HG03280 (cell line): Measurements from ENCODE around the gene CLCNKA.
A peak's percentile ranks its signal among the peaks of the same experiment; 100 is the strongest.
"Not testable (repeated sequence)": the region's sequence is repeated elsewhere in the genome, so short reads cannot be mapped to it uniquely, and the experiment has no call there.

Source experiments
- ATAC-seq: cut with Tn5 transposase; IDR thresholded peaks from one replicate; pipeline ENCODE4 v1.9.1; 2021; ENCODE audit warnings: mild to moderate bottlenecking, moderate library complexity; ENCODE audit not compliant: unreplicated experiment

The CLCNKA gene

DNA sequence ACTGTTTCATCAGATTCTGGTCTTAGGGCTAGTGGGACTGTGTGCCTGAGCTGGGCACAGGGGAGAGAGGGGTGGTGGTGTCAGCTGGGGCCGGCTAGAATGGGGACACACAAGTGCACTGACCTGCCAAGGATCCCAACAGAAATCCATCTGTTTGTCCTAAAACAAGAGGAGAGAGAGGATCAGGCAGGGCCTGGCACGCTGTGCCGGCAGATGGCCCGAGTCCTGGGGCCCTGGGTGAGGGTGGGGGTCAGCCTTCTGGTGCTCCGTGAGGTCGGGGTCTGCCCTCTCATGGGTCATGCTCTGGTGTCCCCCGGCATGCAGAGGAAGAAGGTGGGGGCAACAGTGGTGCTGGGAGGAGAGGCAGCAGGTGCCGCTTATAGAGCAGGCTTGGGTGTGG lies 18.0 kb downstream of the CLCNKA start:
- ATAC-seq, result not testable (repeated sequence)

DNA sequence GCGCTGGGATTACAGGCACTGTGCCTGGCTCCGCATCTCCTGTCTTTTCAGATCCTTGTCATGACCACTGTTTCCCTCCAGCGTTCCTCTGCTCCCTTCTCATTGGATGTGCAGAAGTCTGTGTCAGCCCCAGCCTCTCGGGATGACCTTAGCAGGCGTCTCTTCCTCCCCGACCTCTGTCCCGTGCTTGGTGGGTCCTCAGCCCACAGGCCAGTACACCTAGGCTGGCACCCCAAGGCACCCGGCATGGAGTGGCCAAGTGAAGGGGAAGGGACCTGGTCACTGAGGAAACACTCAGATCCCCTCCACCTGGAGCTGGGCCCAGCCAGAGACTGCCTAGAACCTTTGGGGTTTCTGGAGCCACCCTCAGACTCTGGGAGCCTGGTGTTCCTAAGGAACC lies 19.4 kb downstream of the CLCNKA start:
- ATAC-seq, result no peak

DNA sequence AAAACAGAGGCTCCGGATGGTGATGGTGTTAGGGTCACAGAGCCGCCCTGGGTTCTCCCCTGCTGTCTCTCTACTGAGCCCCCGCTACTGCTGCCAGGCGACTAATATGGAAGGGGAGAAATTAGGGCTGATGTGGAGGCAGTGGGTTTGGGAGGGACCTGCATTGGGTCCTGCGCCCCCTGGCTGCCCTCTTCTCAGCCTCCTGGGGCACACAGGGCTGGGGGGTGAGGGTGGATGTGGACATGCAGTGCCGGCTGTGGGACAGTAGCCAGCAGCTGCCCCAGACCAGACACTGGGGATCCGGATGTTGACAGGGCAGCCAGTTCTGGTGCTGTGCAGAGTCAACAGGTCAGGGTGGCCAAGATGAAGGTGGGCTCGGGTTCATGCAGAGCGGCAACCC lies 20.3 kb downstream of the CLCNKA start:
- no peak for ATAC-seq

DNA sequence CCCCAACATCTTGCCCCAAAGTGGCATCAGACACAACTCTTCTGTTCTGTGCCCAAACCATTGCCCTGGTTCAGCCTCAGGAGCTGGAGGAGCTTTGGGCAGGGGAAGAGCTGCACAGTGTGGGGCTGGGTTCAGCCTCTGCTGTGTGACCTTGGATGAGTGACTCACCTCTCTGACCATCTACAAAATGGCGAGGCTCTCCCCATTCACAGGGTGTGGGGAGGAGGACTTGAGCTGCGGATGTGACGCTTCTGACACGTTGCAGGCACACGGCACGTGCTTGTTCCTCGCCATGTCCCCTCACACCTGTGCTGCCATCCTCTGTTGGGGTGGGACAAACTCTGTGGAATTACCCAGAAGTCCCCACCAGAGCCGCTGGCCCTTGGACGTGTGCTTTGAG lies 20.8 kb downstream of the CLCNKA start:
- ATAC-seq, result not testable (repeated sequence)

DNA sequence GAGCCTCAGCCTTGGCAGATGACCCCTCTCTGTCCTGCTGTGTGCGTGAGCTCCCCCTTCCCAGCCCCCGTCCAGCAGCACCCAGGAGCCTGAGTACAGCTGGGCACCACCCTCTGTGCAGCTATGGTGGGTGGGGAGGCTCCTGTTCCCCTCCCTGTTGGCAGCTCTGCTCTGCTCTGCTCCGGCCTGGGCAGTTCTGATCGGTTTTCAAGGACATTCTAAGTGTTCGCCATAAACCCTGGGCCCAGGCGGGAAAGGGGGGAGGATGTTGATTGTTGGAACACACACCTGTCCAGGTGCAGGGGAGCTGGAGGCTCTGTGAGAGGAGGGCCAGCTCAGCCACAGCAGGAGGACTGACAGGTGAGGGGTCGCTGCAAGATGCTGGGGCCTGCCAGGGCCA lies 21.7 kb downstream of the CLCNKA start, which contains the start of gene CLCNKB:
TSS of gene CLCNKB (plus strand) at position 262 of the 400 bp plus-strand sequence. CDS start 711 bp downstream, outside the sequence.
- ATAC-seq, result no peak

DNA sequence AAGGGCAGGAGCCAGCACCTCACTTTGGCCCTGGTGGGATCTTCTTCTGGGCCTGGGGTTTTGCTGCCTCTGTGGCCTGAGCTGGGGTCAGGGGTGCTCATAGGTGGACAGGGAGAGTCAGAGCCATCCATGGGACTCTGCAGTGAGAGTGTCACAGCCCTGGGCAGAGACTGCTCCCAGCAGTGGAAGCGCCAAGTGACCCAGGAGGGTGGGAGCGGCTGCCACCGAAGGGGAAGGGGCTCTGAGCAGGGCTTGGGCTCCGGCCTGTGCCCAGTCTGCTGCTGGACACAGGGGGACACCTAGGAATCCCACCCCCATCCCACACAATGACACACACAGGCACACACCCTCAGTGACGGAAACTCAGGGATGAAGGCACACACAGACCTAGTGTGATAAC lies 22.1 kb downstream of the CLCNKA start:
- no peak for ATAC-seq

DNA sequence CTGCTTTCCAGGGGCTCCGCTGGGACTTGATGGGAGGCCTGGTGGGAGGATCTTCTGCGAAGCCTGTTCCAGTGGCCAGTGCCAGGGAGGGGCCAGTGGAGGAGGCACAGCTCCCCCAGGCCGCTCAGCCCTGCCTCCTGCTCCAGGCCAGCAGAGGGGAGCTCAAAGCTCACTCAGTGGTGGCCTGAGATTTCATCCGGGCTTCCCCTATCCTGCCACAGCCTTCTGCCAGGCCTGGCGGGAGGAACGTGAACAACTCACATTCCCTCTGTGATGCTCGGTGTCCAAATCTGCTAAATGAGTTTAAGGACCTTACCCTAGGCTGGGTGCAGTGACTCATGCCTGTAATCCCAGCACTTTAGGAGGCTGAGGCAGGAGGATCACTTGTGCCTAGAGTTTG lies 25.0 kb downstream of the CLCNKA start:
- ATAC-seq, result no peak

DNA sequence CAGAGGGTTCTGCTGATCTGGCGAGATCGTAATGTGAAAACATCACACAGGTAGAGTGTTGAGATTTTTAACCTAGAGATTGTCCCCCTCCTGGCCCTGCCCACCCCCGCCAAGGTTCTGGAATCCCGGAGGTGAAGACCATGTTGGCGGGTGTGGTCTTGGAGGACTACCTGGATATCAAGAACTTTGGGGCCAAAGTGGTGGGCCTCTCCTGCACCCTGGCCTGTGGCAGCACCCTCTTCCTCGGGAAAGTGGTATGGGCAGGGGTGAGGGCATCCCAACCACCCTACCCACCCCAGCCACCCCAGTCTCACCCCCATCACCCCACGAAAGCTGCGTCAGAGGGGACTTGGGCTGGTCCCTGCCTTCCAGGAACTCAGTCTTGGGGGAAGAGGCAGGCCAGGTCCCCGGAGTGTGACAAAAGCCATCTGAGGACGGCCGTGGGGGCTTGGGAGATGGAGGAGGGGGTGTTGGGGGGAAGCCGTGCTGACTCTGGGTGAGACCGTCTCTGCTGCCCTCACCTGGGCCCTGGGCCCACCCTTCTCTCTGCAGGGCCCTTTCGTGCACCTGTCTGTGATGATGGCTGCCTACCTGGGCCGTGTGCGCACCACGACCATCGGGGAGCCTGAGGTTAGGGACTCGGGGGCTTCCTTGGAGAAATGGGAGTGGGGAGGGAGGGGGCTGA lies 26.1 kb downstream of the CLCNKA start:
- ATAC-seq, result no peak

DNA sequence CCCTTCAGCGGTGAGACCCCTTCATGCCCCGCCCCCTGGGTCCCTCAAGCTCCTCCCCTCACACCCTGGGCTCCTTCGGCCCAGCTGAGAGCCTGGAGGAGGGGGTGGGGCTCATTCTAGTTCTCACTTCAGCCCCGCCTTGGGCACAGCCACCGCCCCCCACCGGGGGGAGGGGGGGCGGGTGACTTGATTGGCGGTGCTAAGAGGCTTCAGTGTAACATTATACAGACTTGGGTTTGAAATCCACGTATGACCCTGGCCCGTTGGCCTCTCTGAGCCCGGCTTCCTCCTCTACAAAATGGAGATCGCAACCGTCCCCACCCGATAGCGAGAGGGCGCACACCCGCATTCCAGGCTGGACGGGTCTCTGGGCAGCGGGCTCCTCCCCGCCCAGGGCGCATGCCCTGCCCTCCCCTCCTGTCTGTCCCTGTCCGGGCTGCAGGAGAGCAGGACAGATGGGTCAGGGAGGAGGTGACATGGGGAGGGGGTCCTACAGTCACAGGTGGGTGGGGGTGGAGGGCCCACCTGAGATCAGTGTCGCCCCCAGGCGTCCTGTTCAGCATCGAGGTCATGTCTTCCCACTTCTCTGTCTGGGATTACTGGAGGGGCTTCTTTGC lies 26.8 kb downstream of the CLCNKA start:
- no peak for ATAC-seq

DNA sequence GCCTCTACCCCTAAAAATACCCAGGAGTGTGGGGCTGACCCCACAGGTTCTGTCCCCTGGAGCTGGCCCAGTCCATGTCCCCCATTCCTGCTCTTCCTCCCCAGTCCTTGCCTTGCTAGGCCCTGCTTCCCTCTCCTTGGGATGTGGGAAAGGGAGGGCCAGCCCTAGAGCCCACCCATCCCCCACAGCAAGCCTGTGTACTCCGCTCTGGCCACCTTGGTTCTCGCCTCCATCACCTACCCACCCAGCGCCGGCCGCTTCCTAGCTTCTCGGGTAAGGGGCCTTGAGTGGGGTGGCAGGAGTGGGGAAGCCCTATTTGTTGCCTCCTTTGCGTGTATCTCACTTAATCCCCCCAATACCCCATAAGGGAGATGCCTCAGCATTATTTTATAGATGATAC lies 28.5 kb downstream of the CLCNKA start:
- no peak for ATAC-seq

DNA sequence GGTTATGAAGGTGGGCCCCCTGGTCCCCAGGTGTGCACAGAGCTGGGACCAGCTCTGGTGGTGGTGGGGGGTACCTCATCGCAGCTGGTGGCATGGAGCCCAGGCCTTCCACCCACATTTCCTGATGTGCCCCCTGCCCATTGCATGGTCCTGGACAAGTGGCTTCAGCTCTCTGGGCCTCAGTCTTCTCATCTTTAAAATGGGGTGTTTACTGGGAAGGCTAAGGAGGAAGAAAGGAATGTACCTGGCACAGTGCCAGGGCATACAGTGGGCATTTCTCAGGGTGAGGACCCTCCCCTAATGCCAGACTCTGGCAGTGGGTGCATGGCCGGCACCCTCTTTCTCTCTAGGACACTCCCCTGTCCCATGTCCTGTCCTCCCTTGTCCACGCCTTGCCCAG lies 29.2 kb downstream of the CLCNKA start:
- ATAC-seq, result no peak

DNA sequence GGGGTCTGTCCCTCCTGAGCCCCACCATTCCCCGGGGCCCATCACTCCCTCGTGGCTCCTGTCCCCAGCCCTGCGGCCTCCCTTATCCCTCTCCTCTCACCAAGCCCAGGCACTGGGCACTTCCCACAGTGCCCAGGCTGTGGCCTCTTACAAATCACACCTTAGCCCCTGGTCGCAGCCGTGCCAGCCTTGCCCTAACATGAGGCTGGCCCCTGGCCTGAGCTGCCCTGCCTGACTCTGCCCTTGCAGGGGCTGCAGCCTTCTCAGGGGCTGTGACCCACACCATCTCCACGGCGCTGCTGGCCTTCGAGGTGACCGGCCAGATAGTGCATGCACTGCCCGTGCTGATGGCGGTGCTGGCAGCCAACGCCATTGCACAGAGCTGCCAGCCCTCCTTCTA lies 30.1 kb downstream of the CLCNKA start:
- not testable (repeated sequence) for ATAC-seq

DNA sequence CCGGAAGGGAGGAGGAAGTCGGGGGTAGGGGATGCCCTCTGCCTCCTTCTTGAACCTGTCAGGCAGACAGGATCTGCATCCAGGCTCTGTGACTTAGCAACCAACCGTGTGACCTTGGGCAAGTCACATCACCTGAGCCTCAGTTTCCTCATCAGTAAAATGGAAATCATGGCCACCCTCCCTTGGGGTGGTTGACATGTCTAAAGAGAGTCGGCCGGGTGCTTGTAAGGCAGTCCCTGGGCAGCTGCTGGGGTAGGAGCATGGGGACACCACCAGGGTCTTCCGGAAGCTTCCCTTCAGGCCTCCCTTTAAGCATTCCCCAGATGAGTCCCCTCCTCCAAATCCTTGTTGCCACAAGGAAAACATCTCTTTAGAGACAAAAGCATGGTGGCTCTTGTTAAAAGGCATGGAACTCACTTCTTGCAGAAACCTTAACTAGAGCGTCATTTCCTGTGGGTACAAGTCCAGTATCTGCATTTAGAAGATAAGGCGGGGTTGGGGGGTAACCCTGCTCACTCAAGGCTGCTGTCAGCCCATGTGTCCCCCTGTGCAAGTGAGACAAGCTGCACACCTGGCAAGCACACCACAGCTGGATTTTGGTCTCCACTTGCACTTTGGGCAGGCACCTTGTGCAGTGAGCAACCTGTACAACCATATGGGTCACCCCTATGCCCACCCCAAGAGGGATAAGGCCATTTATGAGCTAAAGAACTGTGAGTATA lies 32.1 kb downstream of the CLCNKA start:
- no peak for ATAC-seq

DNA sequence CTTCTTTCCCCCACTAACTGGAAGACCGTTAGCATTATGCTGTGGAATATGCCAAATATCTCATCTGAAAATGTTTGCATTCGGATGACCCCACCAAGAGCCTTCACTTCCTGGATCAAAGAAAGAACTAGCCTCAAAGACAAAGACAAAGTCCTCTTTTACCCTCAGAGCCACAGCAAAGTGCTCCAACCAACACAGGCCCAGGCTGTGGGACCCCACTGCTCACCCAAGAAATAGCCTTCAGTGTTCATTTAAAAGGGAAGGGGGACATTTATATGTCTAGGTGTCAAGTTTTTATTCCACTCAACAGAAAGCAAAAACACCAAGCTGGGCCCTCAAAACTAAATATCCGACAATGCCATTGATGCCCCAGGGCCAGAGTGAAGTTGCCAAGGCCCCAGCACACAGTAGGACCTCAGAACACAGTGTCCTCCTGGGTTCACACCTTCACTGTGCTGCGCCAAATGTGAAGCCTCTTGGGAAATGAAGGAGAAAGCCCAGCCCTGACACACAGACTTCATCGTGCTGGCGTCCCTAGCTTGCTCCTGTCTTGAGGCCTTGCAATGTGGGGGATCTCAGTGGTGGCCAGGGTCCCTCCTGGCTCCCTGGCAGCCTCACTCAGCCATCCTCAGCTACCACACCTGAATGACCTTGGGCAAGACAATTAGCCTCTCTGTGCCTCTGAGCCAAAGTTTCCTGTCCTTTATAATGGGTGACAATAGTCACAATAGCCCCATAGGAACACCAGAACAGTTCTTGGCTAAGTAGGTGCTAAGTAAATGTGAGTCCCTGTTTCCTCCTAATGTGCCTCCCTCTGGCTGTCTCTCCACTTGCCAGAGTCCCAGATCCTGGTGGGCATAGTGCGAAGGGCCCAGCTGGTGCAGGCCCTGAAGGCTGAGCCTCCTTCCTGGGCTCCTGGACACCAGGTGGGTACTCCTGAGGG lies 33.0 kb downstream of the CLCNKA start:
- no peak for ATAC-seq

DNA sequence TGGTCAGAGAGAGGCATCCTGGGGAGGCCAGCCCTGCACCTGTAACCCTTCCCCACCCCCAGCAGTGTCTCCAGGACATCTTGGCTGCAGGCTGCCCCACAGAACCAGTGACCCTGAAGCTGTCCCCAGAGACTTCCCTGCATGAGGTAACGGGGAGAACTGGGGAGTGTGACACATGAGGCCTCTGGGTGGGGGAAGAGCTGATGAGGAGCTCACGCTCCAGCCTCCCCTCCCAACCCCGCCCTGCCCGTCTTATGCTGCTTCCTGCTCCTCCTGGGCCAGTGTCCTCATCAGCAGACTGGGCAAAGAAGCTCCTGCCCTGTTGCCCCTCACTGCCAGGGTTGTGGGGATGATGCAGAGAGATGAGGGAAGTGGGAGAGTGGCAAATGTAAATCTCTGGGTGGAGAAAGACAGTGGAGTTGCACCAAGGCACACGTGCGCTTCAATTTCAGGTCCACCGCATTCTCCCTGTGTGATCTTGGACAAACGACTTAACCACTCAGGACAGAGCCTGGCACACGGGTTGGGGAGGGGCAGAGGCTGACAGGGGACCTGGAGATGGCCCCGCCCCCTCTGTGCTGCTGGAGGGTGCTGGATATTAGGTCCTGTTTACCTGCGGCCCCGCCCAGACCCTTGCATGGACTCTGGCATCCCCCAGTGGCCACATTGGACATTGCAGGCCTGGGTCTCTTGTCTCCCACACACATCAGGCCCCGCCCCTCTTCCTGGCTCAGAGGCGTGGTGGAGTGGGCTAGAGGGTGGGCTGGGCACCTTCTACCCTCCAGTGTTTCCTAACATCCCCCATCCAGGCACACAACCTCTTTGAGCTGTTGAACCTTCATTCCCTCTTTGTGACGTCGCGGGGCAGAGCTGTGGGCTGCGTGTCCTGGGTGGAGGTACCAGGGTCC lies 34.0 kb downstream of the CLCNKA start:
- ATAC-seq, result peak; percentile 74

DNA sequence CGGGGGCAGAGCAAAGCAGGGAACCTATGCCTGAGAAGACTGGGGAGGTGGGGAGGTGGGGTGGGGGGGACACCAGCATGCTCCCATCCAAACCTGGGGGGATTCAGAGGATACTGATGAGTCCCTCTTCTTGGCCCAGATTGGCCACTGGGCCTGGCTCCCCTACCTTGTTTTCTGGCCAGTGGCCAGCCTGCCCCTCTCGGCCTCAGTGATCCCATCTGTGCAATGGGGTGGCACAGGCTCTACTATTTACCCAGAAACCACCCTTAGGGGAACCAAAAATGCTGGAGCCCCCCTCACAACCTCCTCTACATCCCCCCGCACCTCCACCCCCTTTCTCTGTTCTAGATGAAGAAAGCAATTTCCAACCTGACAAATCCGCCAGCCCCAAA lies 34.7 kb downstream of the CLCNKA start:
- not testable (repeated sequence) for ATAC-seq

DNA sequence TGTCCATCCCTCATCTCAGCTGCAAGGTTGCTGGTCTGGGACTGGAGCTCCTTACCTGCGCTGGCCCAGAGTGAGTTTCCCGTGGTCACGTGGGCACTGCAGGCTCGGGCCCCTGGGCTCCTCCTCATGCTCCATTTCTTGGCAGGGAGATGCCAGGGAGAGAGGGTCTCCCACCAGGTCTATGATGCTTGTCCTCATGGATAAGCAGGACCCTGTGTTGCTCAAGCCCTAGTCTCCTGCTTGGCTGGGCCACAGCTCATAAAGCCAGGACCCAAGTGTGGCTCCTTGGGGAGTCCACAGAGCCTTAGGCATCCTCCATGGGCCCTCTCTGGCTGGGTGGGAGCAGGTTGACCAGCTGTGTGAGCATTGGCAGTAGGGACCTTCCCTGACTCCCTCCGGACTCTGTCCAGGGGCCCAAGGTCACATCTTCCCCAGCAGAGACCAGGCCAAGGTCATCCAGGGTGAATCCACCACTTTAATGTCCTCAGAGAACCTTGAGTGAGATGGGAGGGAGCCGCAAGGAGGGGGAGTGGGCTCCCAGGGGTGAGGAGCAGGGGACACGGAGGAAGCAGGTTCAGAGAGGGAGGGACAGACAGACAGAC lies 35.6 kb downstream of the CLCNKA start:
- not testable (repeated sequence) for ATAC-seq

DNA sequence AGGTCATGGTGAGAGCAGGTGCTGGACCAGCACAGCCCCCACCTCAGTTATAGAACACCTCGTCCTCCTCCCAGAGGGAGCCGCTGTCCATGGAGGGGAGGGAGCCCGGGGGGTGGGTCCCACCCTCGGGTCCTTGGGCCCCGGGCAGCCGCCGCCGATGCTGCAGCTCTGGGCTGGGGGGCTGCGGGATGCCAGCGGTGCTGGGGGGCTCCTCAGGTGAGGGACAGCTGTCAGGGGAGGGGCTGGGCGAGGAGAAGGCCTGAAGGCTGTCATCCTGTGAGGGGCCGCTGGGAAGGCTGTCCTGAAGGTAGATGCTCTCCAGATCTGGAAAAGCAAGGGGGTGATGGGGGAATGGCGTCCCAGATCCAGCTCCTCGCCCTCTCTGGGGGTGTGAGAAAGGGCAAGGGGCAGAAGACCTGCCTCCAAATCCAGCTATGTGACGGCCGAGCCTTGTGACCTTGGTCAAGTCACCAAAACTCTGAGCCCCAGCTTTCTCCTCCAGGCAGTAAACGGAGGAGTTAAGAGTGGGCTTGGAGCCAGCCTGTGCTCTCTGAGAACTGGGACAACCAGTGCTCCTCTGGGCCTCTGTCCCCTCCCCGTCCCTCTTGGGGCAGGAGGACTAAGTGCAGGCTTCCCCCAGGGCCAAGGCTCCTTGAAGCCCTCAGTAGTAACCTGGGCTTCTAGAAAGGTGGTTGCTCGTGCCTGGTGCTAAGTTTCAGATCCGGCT lies 36.7 kb downstream of the CLCNKA start:
- not testable (repeated sequence) for ATAC-seq

DNA sequence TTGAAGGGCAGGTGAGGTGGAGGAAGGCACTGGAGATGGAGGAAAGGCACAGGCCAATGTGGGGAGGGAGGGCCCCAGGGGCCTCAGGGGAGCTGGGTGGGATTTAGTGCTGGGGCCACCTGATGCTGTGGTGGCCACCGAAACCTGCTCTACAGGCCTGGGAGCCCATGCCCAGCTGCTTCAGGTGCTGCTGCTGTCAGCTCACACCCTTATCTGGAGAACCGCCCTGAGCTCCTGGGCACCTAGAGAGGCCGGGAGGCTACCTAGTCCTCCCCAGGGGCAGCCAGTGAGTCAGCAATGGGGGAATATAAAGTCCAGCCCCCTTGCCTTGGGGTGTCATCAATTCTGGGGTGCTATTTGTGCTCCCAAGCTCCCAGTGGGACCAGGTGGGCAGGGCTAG lies 39.4 kb downstream of the CLCNKA start:
- no peak for ATAC-seq
